ENCODE measurements around the gene B3GALT6. TPM values are rescaled to one million over a fixed set of nuclear protein-coding genes. Genes with fewer than 3 reads are reported as not detected.
A peak's percentile ranks its signal among the peaks of the same experiment; 100 is the strongest.

Gene B3GALT6
- polyA plus RNA-seq, 3 donors = 1.9 to 8.8 (median 7.2) TPM

DNA sequence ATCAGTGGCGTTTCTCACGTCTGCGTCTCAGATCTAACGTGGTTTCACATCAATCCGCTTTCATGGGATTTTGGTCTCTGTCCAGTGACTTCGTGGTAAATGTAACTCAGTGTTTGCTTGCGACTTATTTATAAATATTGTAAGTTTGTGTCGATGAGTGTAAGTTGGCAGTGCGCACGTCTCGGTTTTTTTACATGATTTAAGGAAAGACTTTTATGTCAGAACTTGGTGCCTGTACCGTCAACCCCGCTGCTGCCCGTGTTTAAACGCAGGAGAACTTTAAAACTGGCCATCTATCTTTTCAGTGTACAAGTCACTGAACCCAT, 1.5 kb downstream of the B3GALT6 start:
- TF ChIP-seq, protein P1, sequence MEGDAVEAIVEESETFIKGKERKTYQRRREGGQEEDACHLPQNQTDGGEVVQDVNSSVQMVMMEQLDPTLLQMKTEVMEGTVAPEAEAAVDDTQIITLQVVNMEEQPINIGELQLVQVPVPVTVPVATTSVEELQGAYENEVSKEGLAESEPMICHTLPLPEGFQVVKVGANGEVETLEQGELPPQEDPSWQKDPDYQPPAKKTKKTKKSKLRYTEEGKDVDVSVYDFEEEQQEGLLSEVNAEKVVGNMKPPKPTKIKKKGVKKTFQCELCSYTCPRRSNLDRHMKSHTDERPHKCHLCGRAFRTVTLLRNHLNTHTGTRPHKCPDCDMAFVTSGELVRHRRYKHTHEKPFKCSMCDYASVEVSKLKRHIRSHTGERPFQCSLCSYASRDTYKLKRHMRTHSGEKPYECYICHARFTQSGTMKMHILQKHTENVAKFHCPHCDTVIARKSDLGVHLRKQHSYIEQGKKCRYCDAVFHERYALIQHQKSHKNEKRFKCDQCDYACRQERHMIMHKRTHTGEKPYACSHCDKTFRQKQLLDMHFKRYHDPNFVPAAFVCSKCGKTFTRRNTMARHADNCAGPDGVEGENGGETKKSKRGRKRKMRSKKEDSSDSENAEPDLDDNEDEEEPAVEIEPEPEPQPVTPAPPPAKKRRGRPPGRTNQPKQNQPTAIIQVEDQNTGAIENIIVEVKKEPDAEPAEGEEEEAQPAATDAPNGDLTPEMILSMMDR (IDR thresholded peaks at IDR 0.05) = no peak
- Histone ChIP-seq H3K36me3 (replicated peaks in 1 of 2; ENCODE audit: control insufficient read depth in 1 of 2, insufficient read depth in 2 of 2, low read length in 2 of 2) (peaks cover 10 to 11% of the 10 kb centered on the region in 2 donors), H3K4me2 (replicated peaks; ENCODE audit: extremely low read depth, low read length, poor library complexity, severe bottlenecking) (no peak overlapping the region), H4K20me1 (ENCODE audit: insufficient read depth, low read length) (peaks cover 31% of the 10 kb centered on the region), H3K9me3 (replicated peaks in 1 of 2; ENCODE audit: control insufficient read depth in 1 of 2, insufficient read depth in 1 of 2, low read length in 2 of 2) (no peaks in the 10 kb centered on the region), H3K27me3 (ENCODE audit: control insufficient read depth in 2 of 2, insufficient read depth in 2 of 2, low read length in 2 of 2) (peaks cover 0 to 6% of the 10 kb centered on the region in 2 donors), H3K9ac (ENCODE audit: insufficient read depth, low read length, poor library complexity, severe bottlenecking) (no peak overlapping the region), H2AFZ (ENCODE audit: insufficient read depth, low read depth, low read length, poor library complexity, severe bottlenecking) (no peak overlapping the region), H3K79me2 (ENCODE audit: insufficient read depth, low read length) (peaks cover 51% of the 10 kb centered on the region), H3K4me1 (ENCODE audit: control insufficient read depth in 1 of 2, insufficient read depth in 2 of 2, low read length in 2 of 2) (peaks cover 19 to 31% of the 10 kb centered on the region in 2 donors), H3K4me3 (replicated peaks in 1 of 3; ENCODE audit: low read depth in 2 of 3, low read length in 3 of 3) (no peak overlapping the region), H3K27ac (ENCODE audit: low read depth in 1 of 2, low read length in 2 of 2) (no peak overlapping the region)
- H3K36me3 Mint-ChIP-seq = peaks cover 19 to 31% of the 10 kb centered on the region in 2 donors
- H3K27ac Mint-ChIP-seq = peak overlapping the region in 3 of 7 donors; percentile 19 to 71 (median 45)
- WGBS (ENCODE audit: insufficient coverage) = 92% methylated on average over 13 of the region's 15 CpGs
- peaks cover 0 to 3% (median 0%) of the 10 kb centered on the region in 7 donors for H3K9me3 Mint-ChIP-seq
- H3K4me1 Mint-ChIP-seq = peaks cover 33% of the 10 kb centered on the region
- DNase-seq = no peak
- intact Hi-C loops (cut with micrococcal nuclease) = loop anchor here in 1 of 2 donors (5.0 to 10.0 kb wide), 2 partner anchors 116 to 199 kb away; partner anchors contain the start of gene C1orf159
- peak overlapping the region in 1 of 2 donors; percentile 0 for H3K4me3 Mint-ChIP-seq
- peaks cover 0 to 20% (median 0%) of the 10 kb centered on the region in 3 donors for H3K27me3 Mint-ChIP-seq (ENCODE audit: low read depth in 3 of 3)

DNA sequence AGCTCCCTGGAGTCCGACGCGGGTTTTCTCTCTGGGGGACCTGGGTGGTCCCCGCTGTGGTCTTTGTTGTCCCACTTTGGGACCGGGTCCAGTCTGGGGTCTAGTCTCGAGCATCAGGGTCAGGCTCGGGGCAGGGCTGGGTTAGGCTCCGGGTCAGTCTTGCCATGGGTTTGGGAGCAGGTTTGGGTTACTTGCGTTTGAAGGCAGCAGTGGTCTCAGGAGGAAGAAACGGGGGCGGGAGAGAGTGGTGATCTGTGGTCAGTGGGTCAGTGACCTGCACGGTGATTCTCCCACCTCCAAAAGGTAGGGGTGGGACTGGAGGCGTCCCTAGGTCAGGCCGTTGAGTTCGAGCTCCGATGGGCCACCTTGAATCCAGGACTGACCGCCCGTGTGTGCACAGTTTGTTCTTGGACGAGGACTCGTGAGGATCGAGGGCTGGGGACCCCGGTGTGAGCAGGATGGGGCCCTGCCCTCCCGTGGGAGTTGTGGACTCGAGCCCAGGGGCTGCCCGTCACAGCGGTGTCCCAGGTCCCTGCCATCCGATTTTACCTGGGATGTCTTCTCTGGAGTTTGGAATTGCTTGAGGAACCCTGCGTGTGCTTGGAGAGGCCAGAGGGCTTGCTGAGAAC, 2.3 kb downstream of the B3GALT6 start:
- no peak overlapping the region for H3K4me2 ChIP-seq (replicated peaks; ENCODE audit: extremely low read depth, low read length, poor library complexity, severe bottlenecking)

More for the DNA sequence above, 2.3 kb downstream of the B3GALT6 start:
- Histone ChIP-seq H2AFZ (ENCODE audit: insufficient read depth, low read depth, low read length, poor library complexity, severe bottlenecking) (no peak overlapping the region), H3K79me2 (ENCODE audit: insufficient read depth, low read length) (peaks cover 44% of the 10 kb centered on the region), H3K27ac (ENCODE audit: low read depth in 1 of 2, low read length in 2 of 2) (no peak overlapping the region), H3K4me1 (ENCODE audit: control insufficient read depth in 1 of 2, insufficient read depth in 2 of 2, low read length in 2 of 2) (peaks cover 19 to 31% of the 10 kb centered on the region in 2 donors), H3K27me3 (ENCODE audit: control insufficient read depth in 2 of 2, insufficient read depth in 2 of 2, low read length in 2 of 2) (peaks cover 0 to 6% of the 10 kb centered on the region in 2 donors), H3K9me3 (replicated peaks in 1 of 2; ENCODE audit: control insufficient read depth in 1 of 2, insufficient read depth in 1 of 2, low read length in 2 of 2) (no peaks in the 10 kb centered on the region), H3K9ac (ENCODE audit: insufficient read depth, low read length, poor library complexity, severe bottlenecking) (no peak overlapping the region), H3K4me3 (replicated peaks in 1 of 3; ENCODE audit: low read depth in 2 of 3, low read length in 3 of 3) (no peak overlapping the region), H4K20me1 (ENCODE audit: insufficient read depth, low read length) (peaks cover 23% of the 10 kb centered on the region), H3K36me3 (replicated peaks in 1 of 2; ENCODE audit: control insufficient read depth in 1 of 2, insufficient read depth in 2 of 2, low read length in 2 of 2) (peaks cover 4 to 6% of the 10 kb centered on the region in 2 donors)
- Mint-ChIP-seq H3K4me1 (peaks cover 33% of the 10 kb centered on the region), H3K36me3 (peaks cover 19 to 23% of the 10 kb centered on the region in 2 donors), H3K9me3 (peaks cover 0 to 3% (median 0%) of the 10 kb centered on the region in 7 donors), H3K27me3 (ENCODE audit: low read depth in 3 of 3) (peaks cover 0 to 26% (median 1%) of the 10 kb centered on the region in 3 donors), H3K4me3 (no peak overlapping the region), H3K27ac (peak overlapping the region in 1 of 7 donors; percentile 10)
- TF ChIP-seq, protein P1 (IDR thresholded peaks at IDR 0.05) = no peak
- intact Hi-C loops (cut with micrococcal nuclease) = loop anchor here in 1 of 2 donors (5.0 to 10.0 kb wide), 2 partner anchors 117 to 199 kb away; partner anchors contain the start of gene C1orf159
- WGBS (ENCODE audit: insufficient coverage) = 97% methylated on average over 24 of the region's 28 CpGs
- DNase-seq = no peak

All from CD14-positive monocyte (primary cell).